B cell (primary cell): ENCODE data around the gene CXCR6. TPM values are rescaled to one million over a fixed set of nuclear protein-coding genes. Genes with fewer than 3 reads are reported as not detected.

Experiments
- ATAC-seq: fragments of 200-7000 bp; cut with Tn5 transposase; one replicate; pipeline ENCODE4 v1.10.0; 2021; ENCODE audit warnings: low read depth, mild to moderate bottlenecking, moderate number of reproducible peaks, moderate library complexity
- CTCF ChIA-PET: fragments of 350-600 bp; sonication (Branson Sonifier 250); formaldehyde crosslinking; loops from one replicate; lab custom pipeline; 2021; ENCODE audit warnings: antibody characterized with exemption, inconsistent platforms; lab: Charles Lee
- POLR2A ChIA-PET: fragments of 350-600 bp; sonication (Branson Sonifier 250); formaldehyde crosslinking; loops from one replicate; lab custom pipeline; 2021; ENCODE audit warnings: antibody characterized with exemption; lab: Charles Lee
- DNase-seq: peaks from one replicate; pipeline ENCODE4 v3.0.0; 2013
- H2AFZ ChIP-seq: 2 replicates; pipeline ENCODE4 v1.6.1; 2012; ENCODE audit warnings: mild to moderate bottlenecking, low read depth, low read length; ENCODE audit not compliant: insufficient read depth, poor library complexity, severe bottlenecking
- H3K27ac ChIP-seq, 2 donors: 1 replicate in 1 of 2; 2 replicates in 1 of 2; pipeline ENCODE4 v1.5.1; 2012 to 2013; ENCODE audit warnings: low read length in 2 of 2, mild to moderate bottlenecking in 2 of 2, moderate library complexity in 1 of 2
- H3K27me3 ChIP-seq, 4 experiments: fragments of 200-600 bp in 1 of 4; sonication (generic) in 1 of 4; replicated peaks in 1 of 4; 1 replicate in 2 of 4; 2 replicates in 2 of 4; pipeline versions ENCODE4 v1.6.1 to v1.7.0; 2013 to 2016; ENCODE audit warnings: low read length in 3 of 4, mild to moderate bottlenecking in 2 of 4, mixed read lengths in 1 of 4, moderate library complexity in 1 of 4; ENCODE audit not compliant: insufficient read depth in 4 of 4, control insufficient read depth in 3 of 4; ENCODE audit errors: control extremely low read depth in 1 of 4
- H3K36me3 ChIP-seq, 2 experiments: replicated peaks in 1 of 2; 1 replicate in 1 of 2; 2 replicates in 1 of 2; pipeline versions ENCODE4 v1.6.1 to v1.7.1; 2013; ENCODE audit warnings: low read length in 1 of 2; ENCODE audit not compliant: insufficient read depth in 2 of 2, control insufficient read depth in 1 of 2; ENCODE audit errors: control extremely low read depth in 1 of 2, extremely low read depth in 1 of 2
- H3K4me1 ChIP-seq, 2 donors: fragments of 200-600 bp in 1 of 2; sonication (generic) in 1 of 2; 1 replicate in 1 of 2; 2 replicates in 1 of 2; pipeline versions ENCODE4 v1.5.1 to v1.6.1; 2013 to 2017; ENCODE audit warnings: low read length in 2 of 2; ENCODE audit not compliant: control insufficient read depth in 2 of 2, insufficient read depth in 2 of 2
- H3K4me2 ChIP-seq: replicated peaks from 2 replicates; pipeline ENCODE3; 2012; ENCODE audit warnings: mild to moderate bottlenecking, low read depth, low read length; ENCODE audit not compliant: poor library complexity, severe bottlenecking
- H3K4me3 ChIP-seq, 5 experiments: fragments of 200-600 bp in 1 of 5; sonication (generic) in 1 of 5; 1 replicate in 3 of 5; 2 replicates in 2 of 5; pipeline versions ENCODE4 v1.5.1 to v1.7.0; 2011 to 2016; ENCODE audit warnings: low read length in 4 of 5, mild to moderate bottlenecking in 4 of 5, low read depth in 2 of 5, control low read depth in 1 of 5, moderate library complexity in 1 of 5; ENCODE audit not compliant: insufficient read depth in 1 of 5; ENCODE audit errors: control extremely low read depth in 1 of 5, extremely low read depth in 1 of 5
- H3K79me2 ChIP-seq: fragments of 200-600 bp; sonication (generic); one replicate; pipeline ENCODE4 v1.6.0; 2016; ENCODE audit warnings: low read length; ENCODE audit not compliant: control insufficient read depth, insufficient read depth
- H3K9ac ChIP-seq: fragments of 200-600 bp; sonication (generic); 2 replicates; pipeline ENCODE4 v1.6.1; 2017; ENCODE audit warnings: mild to moderate bottlenecking, low read length, moderate library complexity
- H3K9me3 ChIP-seq, 3 donors: one replicate each; pipeline versions ENCODE4 v1.6.1 to v1.7.1; 2013; ENCODE audit warnings: low read length in 2 of 3; ENCODE audit not compliant: control insufficient read depth in 2 of 3, insufficient read depth in 1 of 3; ENCODE audit errors: control extremely low read depth in 1 of 3
- H4K20me1 ChIP-seq: 2 replicates; pipeline ENCODE4 v1.6.0; 2012; ENCODE audit warnings: mild to moderate bottlenecking, low read length; ENCODE audit not compliant: insufficient read depth, control insufficient read depth, poor library complexity, severe bottlenecking
- H3K27ac Mint-ChIP-seq: one replicate; pipeline ENCODE4 v1.8.0; 2021; ENCODE audit warnings: mixed read lengths
- H3K27me3 Mint-ChIP-seq: one replicate; pipeline ENCODE4 v1.8.0; 2021; ENCODE audit warnings: mixed read lengths
- H3K4me1 Mint-ChIP-seq: one replicate; pipeline ENCODE4 v1.8.0; 2021; ENCODE audit warnings: mixed read lengths
- H3K4me3 Mint-ChIP-seq: one replicate; pipeline ENCODE4 v1.8.0; 2021; ENCODE audit warnings: mixed read lengths
- H3K9me3 Mint-ChIP-seq: one replicate; pipeline ENCODE4 v1.8.0; 2022; ENCODE audit warnings: mixed read lengths; ENCODE audit not compliant: insufficient read depth
- EZH2 ChIP-seq: IDR thresholded peaks from 2 replicates; pipeline ENCODE4 v1.6.1; 2012; ENCODE audit warnings: borderline replicate concordance, low read depth, mild to moderate bottlenecking, moderate library complexity, low read length; ENCODE audit not compliant: insufficient read depth, poor library complexity, severe bottlenecking
- WGBS: methylation state at CpG from one replicate; pipeline ENCODE4 v1.1.5; 2013; ENCODE audit warnings: missing lambda C conversion rate; ENCODE audit not compliant: insufficient coverage; 5-methylcytosine and 5-hydroxymethylcytosine counted together
- intact Hi-C: fragments of 100-400 bp; cut with micrococcal nuclease; formaldehyde crosslinking; loops from one replicate; pipeline ENCODE4 v1.10.0; 2022
- polyA plus RNA-seq: library from polyadenylated mRNA; depleted of rRNA; stranded (reverse); fragments of >200 nt; gene quantifications from 2 replicates; pipeline ENCODE4 v1.2.3, GENCODE V29; 2012
- total RNA-seq, 2 donors: library from RNA; stranded (reverse); fragments of 120-200 nt in 1 of 2; gene quantifications; 1 replicate in 1 of 2; 2 replicates in 1 of 2; pipeline versions ENCODE4 v1.2.3 to v1.2.4, GENCODE V29; 2013 to 2022
- TF ChIP-seq, protein P1 (sequence below): fragments of 200-600 bp; IDR thresholded peaks from one replicate; pipeline ENCODE4 v1.8.0; 2022; ENCODE audit warnings: antibody characterized with exemption, mild to moderate bottlenecking

CXCR6 gene
- total and polyA plus RNA-seq, 2 donors (not counting 1 experiment from before 2014, with no cell fraction given), result not detected

DNA sequence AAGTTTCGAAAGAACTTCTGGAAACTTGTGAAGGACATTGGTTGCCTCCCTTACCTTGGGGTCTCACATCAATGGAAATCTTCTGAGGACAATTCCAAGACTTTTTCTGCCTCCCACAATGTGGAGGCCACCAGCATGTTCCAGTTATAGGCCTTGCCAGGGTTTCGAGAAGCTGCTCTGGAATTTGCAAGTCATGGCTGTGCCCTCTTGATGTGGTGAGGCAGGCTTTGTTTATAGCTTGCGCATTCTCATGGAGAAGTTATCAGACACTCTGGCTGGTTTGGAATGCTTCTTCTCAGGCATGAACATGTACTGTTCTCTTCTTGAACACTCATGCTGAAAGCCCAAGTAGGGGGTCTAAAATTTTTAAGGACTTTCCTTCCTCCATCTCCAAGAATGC, 4.1 kb downstream of the CXCR6 start:
- no peaks in the 10 kb centered on the region for H3K4me1 Mint-ChIP-seq
- no peaks in the 10 kb centered on the region for H3K4me1 ChIP-seq
- no peak overlapping the region for H3K4me3 Mint-ChIP-seq

GRCh38 chr3:45948311-45948781, 5.1 kb downstream of the CXCR6 start:
- CTCF ChIA-PET, result interaction anchor here (1.6 to 2.3 kb wide), 2 partner anchors 10 to 14 kb away, joined by 3 to 6 read pairs; no protein-coding TSS in a partner anchor
- POLR2A ChIA-PET, result no interaction called here
- 76% methylated on average over 5 of the region's 6 CpGs for WGBS

More for the DNA sequence above, 4.1 kb downstream of the CXCR6 start:
- DNase-seq, result no peak
- Mint-ChIP-seq H3K27ac (no peak overlapping the region), H3K27me3 (no peaks in the 10 kb centered on the region), H3K9me3 (no peaks in the 10 kb centered on the region)
- CTCF ChIA-PET, result interaction anchor here (0.6 to 2.3 kb wide), 4 partner anchors 9 to 1013 kb away, joined by 3 to 6 read pairs (median 3); no protein-coding TSS in a partner anchor
- Histone ChIP-seq H3K4me3 (no peak overlapping the region), H3K27ac (no peak overlapping the region), H2AFZ (no peak overlapping the region), H3K36me3 (peaks cover 4 to 73% of the 10 kb centered on the region in 2 experiments), H3K4me2 (no peak overlapping the region), H4K20me1 (no peaks in the 10 kb centered on the region), H3K79me2 (no peaks in the 10 kb centered on the region), H3K9me3 (no peaks in the 10 kb centered on the region), H3K9ac (no peak overlapping the region), H3K27me3 (no peaks in the 10 kb centered on the region)
- ATAC-seq, result no peak
- 82% methylated on average over 3 of the region's 3 CpGs for WGBS
- intact Hi-C loops, result no loop called here
- no peak for TF ChIP-seq EZH2
- TF ChIP-seq, protein P1, sequence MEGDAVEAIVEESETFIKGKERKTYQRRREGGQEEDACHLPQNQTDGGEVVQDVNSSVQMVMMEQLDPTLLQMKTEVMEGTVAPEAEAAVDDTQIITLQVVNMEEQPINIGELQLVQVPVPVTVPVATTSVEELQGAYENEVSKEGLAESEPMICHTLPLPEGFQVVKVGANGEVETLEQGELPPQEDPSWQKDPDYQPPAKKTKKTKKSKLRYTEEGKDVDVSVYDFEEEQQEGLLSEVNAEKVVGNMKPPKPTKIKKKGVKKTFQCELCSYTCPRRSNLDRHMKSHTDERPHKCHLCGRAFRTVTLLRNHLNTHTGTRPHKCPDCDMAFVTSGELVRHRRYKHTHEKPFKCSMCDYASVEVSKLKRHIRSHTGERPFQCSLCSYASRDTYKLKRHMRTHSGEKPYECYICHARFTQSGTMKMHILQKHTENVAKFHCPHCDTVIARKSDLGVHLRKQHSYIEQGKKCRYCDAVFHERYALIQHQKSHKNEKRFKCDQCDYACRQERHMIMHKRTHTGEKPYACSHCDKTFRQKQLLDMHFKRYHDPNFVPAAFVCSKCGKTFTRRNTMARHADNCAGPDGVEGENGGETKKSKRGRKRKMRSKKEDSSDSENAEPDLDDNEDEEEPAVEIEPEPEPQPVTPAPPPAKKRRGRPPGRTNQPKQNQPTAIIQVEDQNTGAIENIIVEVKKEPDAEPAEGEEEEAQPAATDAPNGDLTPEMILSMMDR, result no peak
- POLR2A ChIA-PET, result no interaction called here

More at GRCh38 chr3:45948311-45948781, 5.1 kb downstream of the CXCR6 start:
- intact Hi-C loops, result no loop called here
- ATAC-seq (no peak), DNase-seq (no peak)
- Mint-ChIP-seq H3K27me3 (no peaks in the 10 kb centered on the region), H3K4me1 (no peaks in the 10 kb centered on the region), H3K4me3 (no peak overlapping the region), H3K27ac (no peak overlapping the region), H3K9me3 (no peaks in the 10 kb centered on the region)
- Histone ChIP-seq H3K79me2 (no peaks in the 10 kb centered on the region), H3K9ac (no peak overlapping the region), H4K20me1 (no peaks in the 10 kb centered on the region), H3K4me3 (no peak overlapping the region), H3K9me3 (no peaks in the 10 kb centered on the region), H3K4me2 (no peak overlapping the region), H3K36me3 (peaks cover 4 to 77% of the 10 kb centered on the region in 2 experiments), H3K4me1 (no peaks in the 10 kb centered on the region), H3K27ac (no peak overlapping the region), H3K27me3 (no peaks in the 10 kb centered on the region), H2AFZ (no peak overlapping the region)
- TF ChIP-seq, protein P1, result no peak
- TF ChIP-seq EZH2, result no peak
